Osteoblast (primary cell): ENCODE results near the gene FIP1L1. TPM values are rescaled to one million over a fixed set of nuclear protein-coding genes. Genes with fewer than 3 reads are reported as not detected.
"Not testable (repeated sequence)": the region's sequence is repeated elsewhere in the genome, so short reads cannot be mapped to it uniquely, and the experiment has no call there.

Source experiments
- DNase-seq: peaks from one replicate; pipeline ENCODE4 v3.0.0; 2011; ENCODE audit warnings: low spot score, mixed read lengths; ENCODE audit not compliant: insufficient read length; ENCODE audit errors: missing footprints
- H2AFZ ChIP-seq: 2 replicates; pipeline ENCODE4 v1.6.0; 2011; ENCODE audit warnings: mild to moderate bottlenecking, low read length
- H3K27ac ChIP-seq: 2 replicates; pipeline ENCODE4 v1.5.1; 2011; ENCODE audit warnings: mild to moderate bottlenecking, low read depth, low read length, moderate library complexity
- H3K27me3 ChIP-seq: 2 replicates; pipeline ENCODE4 v1.6.0; 2012; ENCODE audit warnings: mild to moderate bottlenecking, control low read depth, inconsistent platforms, low read length, moderate library complexity; ENCODE audit not compliant: insufficient read depth
- H3K36me3 ChIP-seq: 2 replicates; pipeline ENCODE4 v1.5.1; 2011; ENCODE audit warnings: mild to moderate bottlenecking, low read length, control low read depth, moderate library complexity; ENCODE audit not compliant: insufficient read depth
- H3K4me1 ChIP-seq: 2 replicates; pipeline ENCODE4 v1.5.1; 2011; ENCODE audit warnings: mild to moderate bottlenecking, low read length, control low read depth, moderate library complexity; ENCODE audit not compliant: insufficient read depth
- H3K4me2 ChIP-seq: 2 replicates; pipeline ENCODE4 v1.6.0; 2011; ENCODE audit warnings: mild to moderate bottlenecking, low read length; ENCODE audit not compliant: insufficient read depth
- H3K4me3 ChIP-seq: fragments of 200-600 bp; sonication (generic); 3 replicates; pipeline ENCODE4 v1.5.1; 2012; ENCODE audit warnings: mild to moderate bottlenecking, low read length, inconsistent platforms; ENCODE audit not compliant: insufficient read depth
- H3K79me2 ChIP-seq: 2 replicates; pipeline ENCODE4 v1.6.0; 2012; ENCODE audit warnings: mild to moderate bottlenecking, low read length, control low read depth, inconsistent platforms; ENCODE audit not compliant: insufficient read depth
- H3K9me3 ChIP-seq: 2 replicates; pipeline ENCODE4 v1.5.1; 2011; ENCODE audit warnings: low read depth, low read length, control low read depth
- H4K20me1 ChIP-seq: 2 replicates; pipeline ENCODE4 v1.6.0; 2012; ENCODE audit warnings: mild to moderate bottlenecking, low read length, control low read depth; ENCODE audit not compliant: insufficient read depth
- total RNA-seq: library from RNA; depleted of rRNA; stranded (reverse); fragments of >200 nt; gene quantifications from 2 replicates; pipeline ENCODE4 v1.2.3, GENCODE V29; 2012
- TF ChIP-seq, protein P1 (sequence below): IDR thresholded peaks from 2 replicates; pipeline ENCODE4 v1.5.1; 2011; ENCODE audit warnings: mild to moderate bottlenecking, low read depth, low read length, moderate library complexity; ENCODE audit errors: extremely low read depth

FIP1L1 gene
- total RNA-seq, 1 donor, result 78.2 TPM

- peaks cover 20% of the 10 kb centered on the region for H3K4me1 ChIP-seq
- no peaks in the 10 kb centered on the region for H3K9me3 ChIP-seq
- peak overlapping the region; percentile 94 for H2AFZ ChIP-seq
- peak overlapping the region; percentile 79 for H3K4me2 ChIP-seq
- peaks cover 61% of the 10 kb centered on the region for H3K79me2 ChIP-seq
- H3K4me3 ChIP-seq, result peak overlapping the region; percentile 93
- no peaks in the 10 kb centered on the region for H4K20me1 ChIP-seq
- H3K36me3 ChIP-seq, result peaks cover 8% of the 10 kb centered on the region
- no peaks in the 10 kb centered on the region for H3K27me3 ChIP-seq
- TF ChIP-seq, protein P1, sequence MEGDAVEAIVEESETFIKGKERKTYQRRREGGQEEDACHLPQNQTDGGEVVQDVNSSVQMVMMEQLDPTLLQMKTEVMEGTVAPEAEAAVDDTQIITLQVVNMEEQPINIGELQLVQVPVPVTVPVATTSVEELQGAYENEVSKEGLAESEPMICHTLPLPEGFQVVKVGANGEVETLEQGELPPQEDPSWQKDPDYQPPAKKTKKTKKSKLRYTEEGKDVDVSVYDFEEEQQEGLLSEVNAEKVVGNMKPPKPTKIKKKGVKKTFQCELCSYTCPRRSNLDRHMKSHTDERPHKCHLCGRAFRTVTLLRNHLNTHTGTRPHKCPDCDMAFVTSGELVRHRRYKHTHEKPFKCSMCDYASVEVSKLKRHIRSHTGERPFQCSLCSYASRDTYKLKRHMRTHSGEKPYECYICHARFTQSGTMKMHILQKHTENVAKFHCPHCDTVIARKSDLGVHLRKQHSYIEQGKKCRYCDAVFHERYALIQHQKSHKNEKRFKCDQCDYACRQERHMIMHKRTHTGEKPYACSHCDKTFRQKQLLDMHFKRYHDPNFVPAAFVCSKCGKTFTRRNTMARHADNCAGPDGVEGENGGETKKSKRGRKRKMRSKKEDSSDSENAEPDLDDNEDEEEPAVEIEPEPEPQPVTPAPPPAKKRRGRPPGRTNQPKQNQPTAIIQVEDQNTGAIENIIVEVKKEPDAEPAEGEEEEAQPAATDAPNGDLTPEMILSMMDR, result no peak
- peak overlapping the region; percentile 81 for H3K27ac ChIP-seq
- DNase-seq, result peak; percentile 42
These were observed 686 bp downstream of the FIP1L1 start for GRCh38 chr4:53378171-53378482.

DNA sequence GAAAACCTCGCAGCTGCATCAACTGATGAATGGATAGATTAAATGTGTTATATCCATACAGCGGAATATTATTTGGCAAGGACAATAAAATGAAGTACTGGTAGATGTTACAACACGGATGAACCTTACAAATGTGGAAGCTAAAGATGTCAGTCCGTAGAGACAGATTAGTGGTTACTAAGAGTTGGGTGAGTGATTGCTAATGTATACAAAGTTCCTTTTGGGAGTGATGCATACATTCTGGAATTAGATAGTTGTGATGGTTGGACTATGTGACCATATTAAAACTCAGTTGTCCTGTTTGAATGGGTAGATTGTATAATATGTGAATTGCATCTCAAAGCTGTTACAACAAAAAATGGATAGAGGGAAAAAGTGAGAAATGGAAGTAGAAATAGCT, 2.8 kb downstream of the FIP1L1 start:
- no peaks in the 10 kb centered on the region for H3K9me3 ChIP-seq
- DNase-seq, result no peak
- no peak overlapping the region for H3K4me3 ChIP-seq
- peaks cover 29% of the 10 kb centered on the region for H3K36me3 ChIP-seq
- no peaks in the 10 kb centered on the region for H4K20me1 ChIP-seq
- peak overlapping the region; percentile 79 for H3K4me2 ChIP-seq
- no peak overlapping the region for H2AFZ ChIP-seq
- TF ChIP-seq, protein P1, result no peak
- peaks cover 20% of the 10 kb centered on the region for H3K4me1 ChIP-seq
- H3K27ac ChIP-seq, result no peak overlapping the region
- H3K79me2 ChIP-seq, result peaks cover 73% of the 10 kb centered on the region
- no peaks in the 10 kb centered on the region for H3K27me3 ChIP-seq

DNA sequence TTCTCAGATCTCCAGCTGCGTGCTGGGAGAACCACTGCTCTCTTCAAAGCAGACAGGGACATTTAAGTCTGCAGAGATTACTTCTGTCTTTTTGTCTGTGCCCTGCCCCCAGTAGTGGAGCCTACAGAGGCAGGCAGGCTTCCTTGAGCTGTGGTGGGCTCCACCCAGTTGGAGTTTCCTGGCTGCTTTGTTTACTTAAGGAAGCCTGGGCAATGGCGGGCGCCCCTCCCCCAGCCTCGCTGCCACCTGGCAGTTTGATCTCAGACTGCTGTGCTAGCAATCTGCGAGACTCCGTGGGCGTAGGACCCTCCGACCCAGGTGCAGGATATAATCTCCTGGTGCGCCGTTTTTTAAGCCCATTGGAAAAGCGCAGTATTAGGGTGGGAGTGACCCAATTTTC, 32.0 kb downstream of the FIP1L1 start:
- peaks cover 50% of the 10 kb centered on the region for H3K79me2 ChIP-seq
- not testable (repeated sequence) for H3K36me3 ChIP-seq, H3K27me3 ChIP-seq, DNase-seq, H3K4me1 ChIP-seq, H3K4me3 ChIP-seq, H3K9me3 ChIP-seq, H3K27ac ChIP-seq, H4K20me1 ChIP-seq, H2AFZ ChIP-seq, H3K4me2 ChIP-seq

GRCh38 chr4:53419208-53419607, 41.8 kb downstream of the FIP1L1 start:
- Histone ChIP-seq H3K36me3 (peaks cover 16% of the 10 kb centered on the region), H3K4me1 (no peaks in the 10 kb centered on the region), H3K9me3 (no peaks in the 10 kb centered on the region), H3K27me3 (no peaks in the 10 kb centered on the region), H2AFZ (no peak overlapping the region), H3K4me3 (no peak overlapping the region), H3K4me2 (no peak overlapping the region), H3K79me2 (peaks cover 33% of the 10 kb centered on the region), H4K20me1 (no peaks in the 10 kb centered on the region), H3K27ac (no peak overlapping the region)
- TF ChIP-seq, protein P1, result no peak
- no peak for DNase-seq
